ENCODE measurements around the gene B4GALNT3. TPM values are rescaled to one million over a fixed set of nuclear protein-coding genes. Genes with fewer than 3 reads are reported as not detected.

The B4GALNT3 gene
- total RNA-seq, 2 experiments from 2014 or later = 3.4 to 5.4 TPM

DNA sequence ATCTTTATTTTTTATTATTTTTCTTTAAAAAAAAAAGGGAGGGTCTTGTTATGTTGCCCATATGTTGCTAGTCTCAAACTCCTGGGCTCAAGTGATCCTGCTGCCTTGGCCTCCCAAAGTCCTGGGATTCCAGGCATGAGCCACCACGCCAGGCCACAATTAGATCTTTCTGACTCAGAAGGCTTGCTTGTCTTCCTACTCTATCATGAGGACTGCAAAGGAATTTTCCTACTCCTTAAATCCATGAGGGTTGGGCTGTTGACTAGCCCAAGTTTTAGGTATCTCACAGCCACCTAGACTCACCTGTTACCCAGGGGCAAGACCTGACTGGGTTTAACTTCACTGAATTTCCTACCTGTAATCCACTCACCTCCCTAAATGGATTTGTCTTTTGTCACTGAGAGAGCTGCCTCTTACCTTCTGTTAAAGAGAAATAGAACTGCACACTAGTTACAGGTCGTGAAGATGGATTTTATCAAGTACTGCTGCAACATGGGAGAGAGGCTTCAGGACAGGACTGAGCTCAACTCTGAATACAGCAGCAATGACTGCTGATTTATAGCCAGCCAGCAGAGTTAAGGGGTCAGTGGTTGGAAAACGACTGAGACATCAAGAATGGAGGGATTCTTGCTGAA, 72.3 kb downstream of the B4GALNT3 start:
- H3K4me1 ChIP-seq (ENCODE audit: insufficient read depth, low read length, poor library complexity, severe bottlenecking) = peaks cover 3% of the 10 kb centered on the region
- TF ChIP-seq EZH2phosphoT487 (IDR thresholded peaks at IDR 0.05; ENCODE audit: borderline replicate concordance, low read depth, low read length) = no peak
- TF ChIP-seq, protein P1, sequence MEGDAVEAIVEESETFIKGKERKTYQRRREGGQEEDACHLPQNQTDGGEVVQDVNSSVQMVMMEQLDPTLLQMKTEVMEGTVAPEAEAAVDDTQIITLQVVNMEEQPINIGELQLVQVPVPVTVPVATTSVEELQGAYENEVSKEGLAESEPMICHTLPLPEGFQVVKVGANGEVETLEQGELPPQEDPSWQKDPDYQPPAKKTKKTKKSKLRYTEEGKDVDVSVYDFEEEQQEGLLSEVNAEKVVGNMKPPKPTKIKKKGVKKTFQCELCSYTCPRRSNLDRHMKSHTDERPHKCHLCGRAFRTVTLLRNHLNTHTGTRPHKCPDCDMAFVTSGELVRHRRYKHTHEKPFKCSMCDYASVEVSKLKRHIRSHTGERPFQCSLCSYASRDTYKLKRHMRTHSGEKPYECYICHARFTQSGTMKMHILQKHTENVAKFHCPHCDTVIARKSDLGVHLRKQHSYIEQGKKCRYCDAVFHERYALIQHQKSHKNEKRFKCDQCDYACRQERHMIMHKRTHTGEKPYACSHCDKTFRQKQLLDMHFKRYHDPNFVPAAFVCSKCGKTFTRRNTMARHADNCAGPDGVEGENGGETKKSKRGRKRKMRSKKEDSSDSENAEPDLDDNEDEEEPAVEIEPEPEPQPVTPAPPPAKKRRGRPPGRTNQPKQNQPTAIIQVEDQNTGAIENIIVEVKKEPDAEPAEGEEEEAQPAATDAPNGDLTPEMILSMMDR (conservative IDR thresholded peaks at IDR 0.05; ENCODE audit: low read length) = no peak
- no peak overlapping the region for H2AFZ ChIP-seq (ENCODE audit: low read length)
- POLR2A ChIA-PET = interaction anchor here (0.8 kb wide), 1 partner anchor 13 kb away, joined by 3 read pairs; no protein-coding TSS in a partner anchor
- intact Hi-C loops (cut with micrococcal nuclease; ENCODE audit: unreplicated experiment) = no loop called here
- H3K27ac ChIP-seq (ENCODE audit: low read depth, low read length, poor library complexity, severe bottlenecking) = no peak overlapping the region
- CTCF ChIA-PET (ENCODE audit: unreplicated experiment) = interaction anchor here (0.8 kb wide), 1 partner anchor 9 kb away, joined by 3 read pairs; no protein-coding TSS in a partner anchor
- no peak for DNase-seq (ENCODE audit: low spot score)
- no peaks in the 10 kb centered on the region for H4K20me1 ChIP-seq (ENCODE audit: insufficient read depth, low read length)
- no peaks in the 10 kb centered on the region for H3K9me2 ChIP-seq (ENCODE audit: insufficient read depth, low read length)
- H3K79me2 ChIP-seq (ENCODE audit: insufficient read depth, low read depth, low read length) = no peaks in the 10 kb centered on the region
- H3K4me2 ChIP-seq (ENCODE audit: low read length) = no peak overlapping the region
- H3K36me3 ChIP-seq (ENCODE audit: insufficient read depth, low read length) = no peaks in the 10 kb centered on the region
- no peaks in the 10 kb centered on the region for H3K9me3 ChIP-seq (ENCODE audit: low read length)
- BruUV-seq (replicated peaks) = no TSS peak
- H3K4me3 ChIP-seq (ENCODE audit: low read depth, low read length, poor library complexity, severe bottlenecking) = no peak overlapping the region

DNA sequence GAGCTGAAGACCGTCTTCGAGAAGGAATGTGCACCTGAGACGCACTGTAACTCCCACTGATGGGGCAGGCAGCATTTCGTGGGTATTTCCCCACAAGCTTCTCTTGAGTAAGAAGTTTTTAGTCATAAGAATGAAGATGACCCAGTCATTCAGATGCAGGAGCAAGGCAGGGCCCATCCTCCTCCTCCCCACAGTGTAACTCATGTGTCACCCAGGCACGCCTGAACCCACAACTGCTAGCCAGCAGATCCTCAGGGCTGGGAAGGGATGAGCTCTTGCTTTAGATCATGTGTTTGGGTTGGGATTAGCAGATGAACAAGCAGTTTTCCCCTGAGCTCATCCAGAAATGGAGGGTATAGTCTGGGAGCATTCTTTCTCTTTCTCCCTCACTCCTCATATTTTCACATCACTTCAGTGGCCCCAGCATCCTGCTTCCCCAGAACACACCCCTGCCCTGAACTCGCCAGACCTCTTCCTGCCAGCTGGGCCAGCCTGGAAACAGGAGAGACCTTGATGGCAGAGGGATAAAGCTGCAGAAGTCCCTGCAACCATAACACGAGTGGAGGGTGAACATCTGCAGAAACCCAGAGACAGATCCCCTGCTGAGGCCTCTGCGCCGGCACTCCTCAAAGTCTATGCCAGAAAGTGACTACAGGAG, 73.3 kb downstream of the B4GALNT3 start:
- Histone ChIP-seq H2AFZ (ENCODE audit: low read length) (no peak overlapping the region), H4K20me1 (ENCODE audit: insufficient read depth, low read length) (no peaks in the 10 kb centered on the region), H3K4me1 (ENCODE audit: insufficient read depth, low read length, poor library complexity, severe bottlenecking) (no peaks in the 10 kb centered on the region), H3K9me3 (ENCODE audit: low read length) (no peaks in the 10 kb centered on the region), H3K36me3 (ENCODE audit: insufficient read depth, low read length) (no peaks in the 10 kb centered on the region), H3K4me3 (ENCODE audit: low read depth, low read length, poor library complexity, severe bottlenecking) (no peak overlapping the region), H3K4me2 (ENCODE audit: low read length) (no peak overlapping the region), H3K9me2 (ENCODE audit: insufficient read depth, low read length) (no peaks in the 10 kb centered on the region), H3K27ac (ENCODE audit: low read depth, low read length, poor library complexity, severe bottlenecking) (no peak overlapping the region), H3K79me2 (ENCODE audit: insufficient read depth, low read depth, low read length) (no peaks in the 10 kb centered on the region)
- no peak for DNase-seq (ENCODE audit: low spot score)
- ChIA-PET POLR2A (interaction anchor here (0.7 to 0.8 kb wide), 2 partner anchors 14 to 313 kb away, joined by 3 read pairs; no protein-coding TSS in a partner anchor), CTCF (ENCODE audit: unreplicated experiment) (interaction anchor here (0.8 kb wide), 1 partner anchor 8 kb away, joined by 3 read pairs; no protein-coding TSS in a partner anchor)
- no peak for TF ChIP-seq EZH2phosphoT487 (IDR thresholded peaks at IDR 0.05; ENCODE audit: borderline replicate concordance, low read depth, low read length)
- TF ChIP-seq, protein P1 (conservative IDR thresholded peaks at IDR 0.05; ENCODE audit: low read length) = no peak
- BruUV-seq (replicated peaks) = no TSS peak
- intact Hi-C loops (cut with micrococcal nuclease; ENCODE audit: unreplicated experiment) = no loop called here

GRCh38 chr12:533718-534117, 74.0 kb downstream of the B4GALNT3 start:
- H3K4me2 ChIP-seq (ENCODE audit: low read length) = no peak overlapping the region
- CTCF ChIA-PET (ENCODE audit: unreplicated experiment) = no interaction called here
- H2AFZ ChIP-seq (ENCODE audit: low read length) = no peak overlapping the region
- H3K9me2 ChIP-seq (ENCODE audit: insufficient read depth, low read length) = no peaks in the 10 kb centered on the region
- no peaks in the 10 kb centered on the region for H3K36me3 ChIP-seq (ENCODE audit: insufficient read depth, low read length)
- H3K4me1 ChIP-seq (ENCODE audit: insufficient read depth, low read length, poor library complexity, severe bottlenecking) = no peaks in the 10 kb centered on the region
- no peaks in the 10 kb centered on the region for H3K79me2 ChIP-seq (ENCODE audit: insufficient read depth, low read depth, low read length)
- no peak for DNase-seq (ENCODE audit: low spot score)
- intact Hi-C loops (cut with micrococcal nuclease; ENCODE audit: unreplicated experiment) = no loop called here
- H3K27ac ChIP-seq (ENCODE audit: low read depth, low read length, poor library complexity, severe bottlenecking) = no peak overlapping the region
- TF ChIP-seq, protein P1 (conservative IDR thresholded peaks at IDR 0.05; ENCODE audit: low read length) = no peak
- BruUV-seq (replicated peaks) = no TSS peak
- no peaks in the 10 kb centered on the region for H4K20me1 ChIP-seq (ENCODE audit: insufficient read depth, low read length)
- no peak overlapping the region for H3K4me3 ChIP-seq (ENCODE audit: low read depth, low read length, poor library complexity, severe bottlenecking)
- no peaks in the 10 kb centered on the region for H3K9me3 ChIP-seq (ENCODE audit: low read length)
- POLR2A ChIA-PET = interaction anchor here (0.6 to 0.7 kb wide), 2 partner anchors 10 to 313 kb away, joined by 3 read pairs; no protein-coding TSS in a partner anchor

Data from OCI-LY7 (cell line).